Body of pancreas (tissue), 4 donors: ENCODE data around the gene JCHAIN.

ENCODE experiments used
- POLR2A ChIP-seq, 3 donors: fragments of 450-650 bp; IDR thresholded peaks; one replicate each; pipeline ENCODE4 v1.6.1; 2016; ENCODE audit warnings: antibody characterized with exemption in 3 of 3, mild to moderate bottlenecking in 2 of 3
- TF ChIP-seq, protein P1 (sequence below), 7 experiments: fragments of 450-650 bp in 4 of 7; fragments of 200-600 bp in 3 of 7; sonication (generic) in 3 of 7; IDR thresholded peaks; one replicate each; pipeline ENCODE4 v1.5.1; 2016 to 2019; ENCODE audit warnings: antibody characterized with exemption in 7 of 7

DNA sequence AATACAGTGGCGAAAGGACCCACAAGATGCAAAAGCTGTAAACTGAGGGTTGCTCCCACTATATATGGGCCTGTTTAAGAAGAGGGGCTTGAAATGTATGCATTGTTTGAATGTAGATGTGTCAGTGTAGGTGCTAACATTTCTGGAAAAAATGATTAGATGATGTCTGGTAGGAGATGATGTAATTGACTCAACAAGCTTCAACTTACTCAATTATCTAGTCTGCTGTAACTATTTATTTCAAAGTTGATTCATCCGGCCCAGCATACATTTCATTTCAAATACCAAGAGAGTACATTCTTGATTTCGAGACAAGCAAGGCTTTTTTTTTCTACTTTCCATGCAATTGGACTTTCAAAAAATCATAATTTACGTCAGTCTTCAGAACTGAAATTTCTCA is 47.0 kb downstream of the JCHAIN start:
- TF ChIP-seq POLR2A (IDR thresholded peaks at IDR 0.05): no peak
- TF ChIP-seq, protein P1, sequence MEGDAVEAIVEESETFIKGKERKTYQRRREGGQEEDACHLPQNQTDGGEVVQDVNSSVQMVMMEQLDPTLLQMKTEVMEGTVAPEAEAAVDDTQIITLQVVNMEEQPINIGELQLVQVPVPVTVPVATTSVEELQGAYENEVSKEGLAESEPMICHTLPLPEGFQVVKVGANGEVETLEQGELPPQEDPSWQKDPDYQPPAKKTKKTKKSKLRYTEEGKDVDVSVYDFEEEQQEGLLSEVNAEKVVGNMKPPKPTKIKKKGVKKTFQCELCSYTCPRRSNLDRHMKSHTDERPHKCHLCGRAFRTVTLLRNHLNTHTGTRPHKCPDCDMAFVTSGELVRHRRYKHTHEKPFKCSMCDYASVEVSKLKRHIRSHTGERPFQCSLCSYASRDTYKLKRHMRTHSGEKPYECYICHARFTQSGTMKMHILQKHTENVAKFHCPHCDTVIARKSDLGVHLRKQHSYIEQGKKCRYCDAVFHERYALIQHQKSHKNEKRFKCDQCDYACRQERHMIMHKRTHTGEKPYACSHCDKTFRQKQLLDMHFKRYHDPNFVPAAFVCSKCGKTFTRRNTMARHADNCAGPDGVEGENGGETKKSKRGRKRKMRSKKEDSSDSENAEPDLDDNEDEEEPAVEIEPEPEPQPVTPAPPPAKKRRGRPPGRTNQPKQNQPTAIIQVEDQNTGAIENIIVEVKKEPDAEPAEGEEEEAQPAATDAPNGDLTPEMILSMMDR (IDR thresholded peaks at IDR 0.05): no peak
